Measurements from ENCODE around the gene ASTN2. TPM values are rescaled to one million over a fixed set of nuclear protein-coding genes. Genes with fewer than 3 reads are reported as not detected.
"Not testable (repeated sequence)": the region's sequence is repeated elsewhere in the genome, so short reads cannot be mapped to it uniquely, and the experiment has no call there.

The ASTN2 gene
- total RNA-seq, 5 donors from 2014 or later (not counting 1 experiment from before 2014, with no cell fraction given): 3.7 to 4.8 (median 4.4) TPM

- Mint-ChIP-seq H3K27me3 (peaks cover 0 to 2% of the 10 kb centered on the region in 2 donors), H3K9me3 (no peaks in the 10 kb centered on the region), H3K4me1 (no peaks in the 10 kb centered on the region), H3K4me3 (no peak overlapping the region), H3K27ac (no peak overlapping the region), H3K36me3 (no peaks in the 10 kb centered on the region)
- H3K4me1 ChIP-seq (ENCODE audit: control insufficient read depth in 1 of 2, extremely low read depth in 1 of 2, insufficient read depth in 2 of 2, low read length in 2 of 2): no peaks in the 10 kb centered on the region
- H3K27ac ChIP-seq (ENCODE audit: low read length): no peak overlapping the region
- no peaks in the 10 kb centered on the region for H3K36me3 ChIP-seq (ENCODE audit: control insufficient read depth in 2 of 2, extremely low read depth in 1 of 2, insufficient read depth in 1 of 2, low read length in 1 of 2)
- CTCF ChIA-PET: no interaction called here
- POLR2A ChIA-PET: no interaction called here
- H3K27me3 ChIP-seq (replicated peaks in 1 of 2; ENCODE audit: control insufficient read depth in 2 of 2, extremely low read depth in 1 of 2, insufficient read depth in 2 of 2, low read length in 1 of 2): no peaks in the 10 kb centered on the region
- ATAC-seq (replicated peaks in 1 of 4) (no peak), DNase-seq (no peak)
- H3K4me3 ChIP-seq (ENCODE audit: control insufficient read depth in 1 of 2, extremely low read depth in 1 of 2, low read length in 1 of 2): no peak overlapping the region
- H3K9me3 ChIP-seq: no peaks in the 10 kb centered on the region
- 78% methylated on average over 2 of the region's 3 CpGs for WGBS (ENCODE audit: insufficient coverage)
These were observed 485.2 kb downstream of the ASTN2 start for GRCh38 chr9:116929621-116930020.

GRCh38 chr9:116928884-116929283 is 486.0 kb downstream of the ASTN2 start:
- no peak overlapping the region for H3K4me3 ChIP-seq (ENCODE audit: control insufficient read depth in 1 of 2, extremely low read depth in 1 of 2, low read length in 1 of 2)
- Mint-ChIP-seq H3K27ac (no peak overlapping the region), H3K4me1 (no peaks in the 10 kb centered on the region), H3K36me3 (no peaks in the 10 kb centered on the region), H3K9me3 (no peaks in the 10 kb centered on the region), H3K27me3 (peaks cover 0 to 2% of the 10 kb centered on the region in 2 donors), H3K4me3 (no peak overlapping the region)
- no peaks in the 10 kb centered on the region for H3K4me1 ChIP-seq (ENCODE audit: control insufficient read depth in 1 of 2, extremely low read depth in 1 of 2, insufficient read depth in 2 of 2, low read length in 2 of 2)
- H3K27ac ChIP-seq (ENCODE audit: low read length): no peak overlapping the region
- POLR2A ChIA-PET: no interaction called here
- no peaks in the 10 kb centered on the region for H3K36me3 ChIP-seq (ENCODE audit: control insufficient read depth in 2 of 2, extremely low read depth in 1 of 2, insufficient read depth in 1 of 2, low read length in 1 of 2)
- no peaks in the 10 kb centered on the region for H3K9me3 ChIP-seq
- no peak for ATAC-seq (replicated peaks in 1 of 4)
- CTCF ChIA-PET: no interaction called here
- H3K27me3 ChIP-seq (replicated peaks in 1 of 2; ENCODE audit: control insufficient read depth in 2 of 2, extremely low read depth in 1 of 2, insufficient read depth in 2 of 2, low read length in 1 of 2): no peaks in the 10 kb centered on the region
- 72% methylated on average over 2 of the region's 4 CpGs for WGBS (ENCODE audit: insufficient coverage)
- no peak for DNase-seq

GRCh38 chr9:116928289-116928688 is 486.6 kb downstream of the ASTN2 start:
- Histone ChIP-seq H3K27ac (ENCODE audit: low read length) (no peak overlapping the region), H3K9me3 (no peaks in the 10 kb centered on the region), H3K4me3 (ENCODE audit: control insufficient read depth in 1 of 2, extremely low read depth in 1 of 2, low read length in 1 of 2) (no peak overlapping the region), H3K27me3 (replicated peaks in 1 of 2; ENCODE audit: control insufficient read depth in 2 of 2, extremely low read depth in 1 of 2, insufficient read depth in 2 of 2, low read length in 1 of 2) (no peaks in the 10 kb centered on the region), H3K36me3 (ENCODE audit: control insufficient read depth in 2 of 2, extremely low read depth in 1 of 2, insufficient read depth in 1 of 2, low read length in 1 of 2) (no peaks in the 10 kb centered on the region), H3K4me1 (ENCODE audit: control insufficient read depth in 1 of 2, extremely low read depth in 1 of 2, insufficient read depth in 2 of 2, low read length in 2 of 2) (no peaks in the 10 kb centered on the region)
- H3K27ac Mint-ChIP-seq: no peak overlapping the region
- CTCF ChIA-PET: no interaction called here
- no peaks in the 10 kb centered on the region for H3K9me3 Mint-ChIP-seq
- no peaks in the 10 kb centered on the region for H3K4me1 Mint-ChIP-seq
- DNase-seq (no peak), ATAC-seq (replicated peaks in 1 of 4) (no peak)
- peaks cover 0 to 2% of the 10 kb centered on the region in 2 donors for H3K27me3 Mint-ChIP-seq
- H3K36me3 Mint-ChIP-seq: no peaks in the 10 kb centered on the region
- POLR2A ChIA-PET: no interaction called here
- WGBS (ENCODE audit: insufficient coverage): no CpG with 5 or more reads among the region's 2 CpGs
- no peak overlapping the region for H3K4me3 Mint-ChIP-seq

GRCh38 chr9:116927726-116928125 is 487.1 kb downstream of the ASTN2 start:
- no peaks in the 10 kb centered on the region for H3K36me3 ChIP-seq (ENCODE audit: control insufficient read depth in 2 of 2, extremely low read depth in 1 of 2, insufficient read depth in 1 of 2, low read length in 1 of 2)
- H3K4me1 Mint-ChIP-seq: no peaks in the 10 kb centered on the region
- H3K4me3 ChIP-seq (ENCODE audit: control insufficient read depth in 1 of 2, extremely low read depth in 1 of 2, low read length in 1 of 2): no peak overlapping the region
- H3K27ac Mint-ChIP-seq: no peak overlapping the region
- ChIA-PET POLR2A (no interaction called here), CTCF (no interaction called here)
- DNase-seq (no peak), ATAC-seq (replicated peaks in 1 of 4) (no peak)
- H3K4me3 Mint-ChIP-seq: no peak overlapping the region
- 94% methylated on average over 2 of the region's 3 CpGs for WGBS (ENCODE audit: insufficient coverage)
- no peaks in the 10 kb centered on the region for H3K4me1 ChIP-seq (ENCODE audit: control insufficient read depth in 1 of 2, extremely low read depth in 1 of 2, insufficient read depth in 2 of 2, low read length in 2 of 2)
- H3K36me3 Mint-ChIP-seq: no peaks in the 10 kb centered on the region
- H3K27me3 ChIP-seq (replicated peaks in 1 of 2; ENCODE audit: control insufficient read depth in 2 of 2, extremely low read depth in 1 of 2, insufficient read depth in 2 of 2, low read length in 1 of 2): no peaks in the 10 kb centered on the region
- no peaks in the 10 kb centered on the region for H3K9me3 ChIP-seq
- peaks cover 0 to 1% of the 10 kb centered on the region in 2 donors for H3K27me3 Mint-ChIP-seq
- H3K27ac ChIP-seq (ENCODE audit: low read length): no peak overlapping the region
- peaks cover 0 to under 1% (median 0%) of the 10 kb centered on the region in 3 donors for H3K9me3 Mint-ChIP-seq

DNA sequence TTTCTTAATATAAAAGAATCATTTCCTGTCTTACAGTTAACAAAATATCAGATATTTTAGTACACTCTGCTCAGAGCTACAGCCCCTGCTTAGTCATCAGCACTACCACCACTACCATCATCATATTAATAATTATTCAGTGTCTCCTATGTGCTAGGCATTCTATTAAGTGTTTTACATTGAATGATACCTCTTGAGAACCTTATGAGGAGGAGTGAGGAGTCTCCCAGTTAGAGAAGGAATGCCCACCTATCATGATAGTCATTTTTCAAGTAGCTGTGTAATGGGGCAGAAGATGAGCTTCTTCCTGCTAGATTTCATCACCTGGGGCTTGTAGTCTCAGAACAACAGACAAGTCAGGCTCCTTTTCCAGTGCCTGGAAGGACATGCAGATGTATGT is 489.7 kb downstream of the ASTN2 start:
- Mint-ChIP-seq H3K9me3 (peaks cover 0 to 5% (median 3%) of the 10 kb centered on the region in 3 donors), H3K4me3 (no peak overlapping the region), H3K27ac (no peak overlapping the region), H3K4me1 (no peaks in the 10 kb centered on the region), H3K36me3 (no peaks in the 10 kb centered on the region), H3K27me3 (no peaks in the 10 kb centered on the region)
- H3K36me3 ChIP-seq (ENCODE audit: control insufficient read depth in 2 of 2, extremely low read depth in 1 of 2, insufficient read depth in 1 of 2, low read length in 1 of 2): no peaks in the 10 kb centered on the region
- ChIA-PET POLR2A (no interaction called here), CTCF (no interaction called here)
- no peak overlapping the region for H3K27ac ChIP-seq (ENCODE audit: low read length)
- no peak for ATAC-seq (replicated peaks in 1 of 4)
- H3K9me3 ChIP-seq: no peaks in the 10 kb centered on the region
- H3K4me1 ChIP-seq (ENCODE audit: control insufficient read depth in 1 of 2, extremely low read depth in 1 of 2, insufficient read depth in 2 of 2, low read length in 2 of 2): no peaks in the 10 kb centered on the region
- H3K4me3 ChIP-seq (ENCODE audit: control insufficient read depth in 1 of 2, extremely low read depth in 1 of 2, low read length in 1 of 2): no peak overlapping the region
- DNase-seq: no peak
- H3K27me3 ChIP-seq (replicated peaks in 1 of 2; ENCODE audit: control insufficient read depth in 2 of 2, extremely low read depth in 1 of 2, insufficient read depth in 2 of 2, low read length in 1 of 2): no peaks in the 10 kb centered on the region

DNA sequence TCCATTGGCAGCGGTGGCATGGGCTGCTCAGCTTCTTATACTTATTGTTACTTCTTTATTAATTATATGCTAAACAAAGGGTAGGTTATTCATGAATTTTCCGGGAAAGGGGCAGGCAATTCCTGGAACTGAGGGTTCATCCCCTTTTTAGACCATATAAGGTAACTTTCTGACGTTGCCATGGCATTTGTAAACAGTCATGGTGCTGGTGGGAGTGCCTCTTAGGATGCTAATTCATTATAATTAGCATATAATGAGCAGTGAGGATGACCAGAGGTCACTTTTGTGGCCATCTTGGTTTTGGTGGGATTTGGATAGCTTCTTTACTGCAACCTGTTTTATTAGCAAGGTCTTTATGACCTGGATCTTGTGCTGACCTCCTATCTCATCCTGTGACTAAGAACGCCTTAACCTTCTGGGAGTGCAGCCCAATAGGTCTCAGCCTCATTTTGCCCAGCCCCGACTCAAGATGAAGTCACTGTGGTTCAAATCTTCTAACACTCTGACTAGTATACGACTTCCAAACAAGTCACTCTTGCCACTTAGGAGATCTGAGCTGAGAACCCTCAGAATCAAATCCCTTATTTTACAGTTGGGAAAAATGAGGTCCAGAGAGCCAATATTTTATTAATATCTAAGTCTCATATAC is 490.3 kb downstream of the ASTN2 start:
- H3K36me3 ChIP-seq (ENCODE audit: control insufficient read depth in 2 of 2, extremely low read depth in 1 of 2, insufficient read depth in 1 of 2, low read length in 1 of 2): no peaks in the 10 kb centered on the region
- no CpG with 5 or more reads among the region's 6 CpGs for WGBS (ENCODE audit: insufficient coverage)
- no peak overlapping the region for H3K27ac ChIP-seq (ENCODE audit: low read length)
- H3K27me3 Mint-ChIP-seq: no peaks in the 10 kb centered on the region
- H3K27ac Mint-ChIP-seq: no peak overlapping the region
- peaks cover 0 to 5% (median 3%) of the 10 kb centered on the region in 3 donors for H3K9me3 Mint-ChIP-seq
- H3K27me3 ChIP-seq (replicated peaks in 1 of 2; ENCODE audit: control insufficient read depth in 2 of 2, extremely low read depth in 1 of 2, insufficient read depth in 2 of 2, low read length in 1 of 2): no peaks in the 10 kb centered on the region
- no peak for ATAC-seq (replicated peaks in 1 of 4)
- CTCF ChIA-PET: no interaction called here
- no peak overlapping the region for H3K4me3 Mint-ChIP-seq
- H3K4me1 Mint-ChIP-seq: no peaks in the 10 kb centered on the region
- POLR2A ChIA-PET: no interaction called here
- no peaks in the 10 kb centered on the region for H3K9me3 ChIP-seq
- no peaks in the 10 kb centered on the region for H3K4me1 ChIP-seq (ENCODE audit: control insufficient read depth in 1 of 2, extremely low read depth in 1 of 2, insufficient read depth in 2 of 2, low read length in 2 of 2)
- H3K36me3 Mint-ChIP-seq: no peaks in the 10 kb centered on the region
- H3K4me3 ChIP-seq (ENCODE audit: control insufficient read depth in 1 of 2, extremely low read depth in 1 of 2, low read length in 1 of 2): no peak overlapping the region
- DNase-seq: no peak

DNA sequence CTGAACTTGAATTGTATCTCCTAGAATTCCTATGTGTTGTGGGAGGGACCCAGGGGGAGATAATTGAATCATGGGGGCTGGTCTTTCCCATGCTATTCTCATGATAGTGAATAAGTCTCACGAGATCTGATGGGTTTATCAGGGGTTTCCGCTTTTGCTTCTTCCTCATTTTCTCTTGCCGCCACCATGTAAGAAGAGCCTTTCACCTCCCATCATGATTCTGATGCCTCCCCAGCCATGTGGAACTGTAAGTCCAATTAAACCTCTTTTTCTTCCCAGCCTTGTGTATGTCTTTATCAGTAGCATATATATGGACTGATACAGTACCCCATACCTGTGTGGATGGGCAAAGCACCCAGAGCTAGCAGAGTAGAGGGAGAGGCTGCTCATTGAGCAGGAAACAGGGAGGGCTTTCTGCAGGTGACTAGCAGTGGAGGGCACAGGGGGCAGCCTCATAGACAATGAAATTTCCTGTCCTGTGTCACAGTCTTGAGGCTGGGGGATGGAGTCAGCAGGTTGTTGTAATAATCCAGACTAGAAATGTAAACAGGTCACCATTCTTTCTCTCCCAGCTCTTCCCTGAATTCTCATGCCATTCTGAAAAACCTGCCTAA is 496.9 kb downstream of the ASTN2 start:
- H3K9me3 Mint-ChIP-seq; H3K27ac ChIP-seq (ENCODE audit: low read length); CTCF ChIA-PET; H3K36me3 ChIP-seq (ENCODE audit: control insufficient read depth in 2 of 2, extremely low read depth in 1 of 2, insufficient read depth in 1 of 2, low read length in 1 of 2); H3K4me1 ChIP-seq (ENCODE audit: control insufficient read depth in 1 of 2, extremely low read depth in 1 of 2, insufficient read depth in 2 of 2, low read length in 2 of 2); H3K9me3 ChIP-seq; DNase-seq; H3K36me3 Mint-ChIP-seq; H3K27me3 Mint-ChIP-seq; H3K27me3 ChIP-seq (replicated peaks in 1 of 2; ENCODE audit: control insufficient read depth in 2 of 2, extremely low read depth in 1 of 2, insufficient read depth in 2 of 2, low read length in 1 of 2); H3K27ac Mint-ChIP-seq; ATAC-seq (replicated peaks in 1 of 4); H3K4me3 Mint-ChIP-seq; H3K4me3 ChIP-seq (ENCODE audit: control insufficient read depth in 1 of 2, extremely low read depth in 1 of 2, low read length in 1 of 2); POLR2A ChIA-PET; H3K4me1 Mint-ChIP-seq: not testable (repeated sequence)
- WGBS (ENCODE audit: insufficient coverage): no CpG with 5 or more reads among the region's 3 CpGs
